ENCODE data around the gene GUCY1B1. TPM values are rescaled to one million over a fixed set of nuclear protein-coding genes. Genes with fewer than 3 reads are reported as not detected.

Gene GUCY1B1
- total and polyA plus RNA-seq, 3 donors from 2014 or later = 4.3 to 7.6 (median 4.7) TPM

DNA sequence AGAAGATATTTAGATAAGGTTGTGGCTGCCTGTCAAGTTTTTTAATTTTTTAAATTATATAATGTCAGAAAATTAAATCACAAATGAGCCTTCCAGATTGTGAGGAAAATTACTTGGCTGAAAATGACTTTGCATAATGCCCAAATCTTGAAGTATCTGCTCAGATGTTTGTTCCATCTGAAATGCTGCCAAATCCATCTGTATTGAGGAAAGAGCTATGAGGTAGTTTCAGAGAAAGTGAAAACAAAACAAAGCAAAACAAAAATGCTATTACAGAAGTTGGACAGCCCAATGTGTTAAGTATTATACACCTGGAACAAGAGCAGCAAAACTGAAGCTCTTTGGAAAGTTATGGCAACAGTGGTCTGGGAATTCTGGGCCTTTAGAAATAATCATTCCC is 23.3 kb upstream of the GUCY1B1 start:
- H3K27ac ChIP-seq = no peak overlapping the region
- TF ChIP-seq CTCF (IDR thresholded peaks at IDR 0.05) (no peak), POLR2A (IDR thresholded peaks at IDR 0.05) (no peak)
- no peaks in the 10 kb centered on the region for H3K36me3 ChIP-seq (ENCODE audit: low read depth, missing control alignments)
- DNase-seq = no peak
- H3K4me1 ChIP-seq = no peaks in the 10 kb centered on the region
- no peak overlapping the region for H3K4me3 ChIP-seq
- intact Hi-C loops (cut with DNase I; ENCODE audit: low total_unique reads) = no loop called here
- no peaks in the 10 kb centered on the region for H3K27me3 ChIP-seq
- H3K9me3 ChIP-seq = no peaks in the 10 kb centered on the region

DNA sequence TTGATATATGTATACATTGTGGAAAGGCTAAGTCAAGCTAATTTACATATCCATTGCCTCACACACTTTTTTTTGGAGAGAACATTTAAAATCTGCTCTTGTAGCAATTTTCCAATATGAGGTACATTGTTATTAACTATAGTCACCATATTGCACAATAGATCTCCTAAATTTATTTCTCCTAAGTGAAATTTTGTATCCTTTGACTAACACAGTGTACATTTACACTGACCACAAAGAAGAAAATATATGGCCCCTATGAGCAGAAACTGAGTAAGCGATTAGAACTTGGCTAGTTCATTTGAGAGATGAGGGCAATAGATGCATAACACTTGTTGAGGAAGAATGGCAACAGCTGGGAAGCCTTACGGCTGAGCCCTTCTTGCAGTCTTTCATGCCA is 20.3 kb upstream of the GUCY1B1 start:
- 92 to 96% methylated on average over 2 of the region's 2 CpGs for WGBS, 2 donors
- intact Hi-C loops (cut with DNase I; ENCODE audit: low total_unique reads) = no loop called here

GRCh38 chr4:155741546-155741945 is 17.3 kb upstream of the GUCY1B1 start:
- intact Hi-C loops (cut with DNase I; ENCODE audit: low total_unique reads) = no loop called here
- Histone ChIP-seq H3K4me1 (no peaks in the 10 kb centered on the region), H3K27me3 (no peaks in the 10 kb centered on the region), H3K36me3 (ENCODE audit: low read depth, missing control alignments) (no peaks in the 10 kb centered on the region), H3K9me3 (no peaks in the 10 kb centered on the region), H3K4me3 (no peak overlapping the region), H3K27ac (no peak overlapping the region)
- DNase-seq = no peak
- 95 to 100% methylated on average over 1 of the region's 1 CpG for WGBS, 2 donors
- TF ChIP-seq POLR2A (IDR thresholded peaks at IDR 0.05) (no peak), CTCF (IDR thresholded peaks at IDR 0.05) (no peak)

More for the DNA sequence above, 20.3 kb upstream of the GUCY1B1 start:
- Histone ChIP-seq H3K27me3 (no peaks in the 10 kb centered on the region), H3K36me3 (ENCODE audit: low read depth, missing control alignments) (no peaks in the 10 kb centered on the region), H3K9me3 (no peaks in the 10 kb centered on the region), H3K4me3 (no peak overlapping the region), H3K4me1 (no peaks in the 10 kb centered on the region), H3K27ac (no peak overlapping the region)
- no peak for DNase-seq
- TF ChIP-seq POLR2A (IDR thresholded peaks at IDR 0.05) = no peak
- no peak for TF ChIP-seq CTCF (IDR thresholded peaks at IDR 0.05)

DNA sequence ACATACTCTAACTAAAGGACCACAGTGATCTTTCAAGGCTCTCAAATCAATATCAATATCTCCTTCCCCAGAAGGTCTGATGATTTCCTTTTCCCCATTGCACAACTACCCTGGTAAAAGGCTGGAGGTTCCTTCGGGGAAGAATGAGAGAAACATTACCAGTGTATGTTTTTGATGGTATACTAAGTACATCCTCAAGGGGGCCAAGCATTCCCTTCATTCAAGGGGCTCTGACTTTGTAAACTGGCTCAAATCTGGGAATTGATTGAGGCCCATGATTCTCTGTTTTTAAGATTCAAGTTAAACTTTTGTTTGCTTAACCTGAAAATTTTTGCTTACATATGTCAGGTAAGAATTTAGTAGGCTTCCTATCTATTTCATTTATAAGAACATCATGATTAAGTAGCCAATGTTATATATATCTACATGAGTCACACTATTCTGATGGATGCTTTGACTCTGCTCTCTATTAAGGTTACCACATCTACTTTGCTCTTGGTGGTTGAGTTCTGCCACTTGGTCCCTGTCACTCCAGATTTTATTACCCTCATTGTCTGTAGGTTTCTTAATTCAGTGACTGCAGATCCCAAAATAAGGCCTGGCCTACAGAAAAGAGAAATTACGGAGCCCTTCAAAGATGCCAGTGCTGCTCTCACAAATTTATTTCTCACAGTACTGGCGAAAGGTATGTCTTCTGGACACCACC is 16.4 kb upstream of the GUCY1B1 start:
- WGBS, 2 donors = 81 to 86% methylated on average over 3 of the region's 3 CpGs

More for the DNA sequence above, 16.4 kb upstream of the GUCY1B1 start:
- TF ChIP-seq POLR2A (IDR thresholded peaks at IDR 0.05) (no peak), CTCF (IDR thresholded peaks at IDR 0.05) (no peak)
- H3K4me1 ChIP-seq = no peaks in the 10 kb centered on the region
- H3K27ac ChIP-seq = no peak overlapping the region
- no peaks in the 10 kb centered on the region for H3K9me3 ChIP-seq
- intact Hi-C loops (cut with DNase I; ENCODE audit: low total_unique reads) = no loop called here
- no peaks in the 10 kb centered on the region for H3K27me3 ChIP-seq
- no peaks in the 10 kb centered on the region for H3K36me3 ChIP-seq (ENCODE audit: low read depth, missing control alignments)
- H3K4me3 ChIP-seq = no peak overlapping the region
- no peak for DNase-seq

All from testis (tissue), 3 donors.